NCI-H2029 treated with DMSO at 0.1 percent for 48 hours (cell line): Measurements from ENCODE around the gene ERBB4.

ENCODE experiments used
- DNase-seq: peaks from one replicate; lab custom pipeline; 2025; lab: John Stamatoyannopoulos, UW

ERBB4 gene

GRCh38 chr2:211468217-211468616, 1070.4 kb downstream of the ERBB4 start:
- no peak for DNase-seq

DNA sequence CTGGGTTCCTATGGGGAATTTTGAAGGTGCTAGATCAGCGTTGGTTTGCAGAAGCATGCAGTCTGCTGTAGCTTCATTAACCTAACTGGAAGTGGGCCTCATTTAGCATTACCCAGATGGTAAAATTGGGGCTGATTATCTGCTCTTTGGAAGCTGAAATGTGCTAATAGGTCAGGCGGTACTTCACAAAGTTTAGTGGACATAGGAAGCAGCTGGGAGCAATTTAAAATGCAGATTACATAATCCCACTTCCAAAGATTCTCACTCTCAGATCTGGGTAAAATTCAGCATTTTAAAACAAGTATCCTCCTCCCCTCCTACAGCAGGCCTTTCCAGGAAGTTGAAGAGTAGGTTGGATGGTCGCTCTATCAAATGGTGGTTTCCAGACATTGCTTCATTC, 1075.2 kb downstream of the ERBB4 start:
- DNase-seq = no peak

DNA sequence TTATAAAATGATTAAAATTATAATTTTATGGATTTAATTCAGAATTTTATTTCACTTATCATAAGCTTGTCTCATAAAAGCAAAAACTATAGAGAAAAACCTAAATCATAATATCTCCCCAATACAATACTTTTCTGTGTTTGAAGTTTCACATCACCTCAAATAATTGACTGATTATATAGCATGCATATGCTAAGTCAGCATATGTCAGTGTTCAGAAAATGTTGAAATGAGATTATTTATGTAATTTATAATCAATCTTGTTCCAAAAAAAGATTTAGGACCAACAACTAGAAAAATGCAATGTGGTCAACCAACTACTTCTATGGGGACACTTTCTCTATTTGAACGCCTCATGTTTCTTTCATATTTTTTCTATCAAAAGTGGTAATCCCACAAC, 1079.6 kb downstream of the ERBB4 start:
- DNase-seq = no peak

- DNase-seq = peak; percentile 80
Measured at GRCh38 chr2:211457325-211457724, 1081.3 kb downstream of the ERBB4 start.

GRCh38 chr2:211455216-211455841, 1083.3 kb downstream of the ERBB4 start:
- peak; percentile 2 for DNase-seq

DNA sequence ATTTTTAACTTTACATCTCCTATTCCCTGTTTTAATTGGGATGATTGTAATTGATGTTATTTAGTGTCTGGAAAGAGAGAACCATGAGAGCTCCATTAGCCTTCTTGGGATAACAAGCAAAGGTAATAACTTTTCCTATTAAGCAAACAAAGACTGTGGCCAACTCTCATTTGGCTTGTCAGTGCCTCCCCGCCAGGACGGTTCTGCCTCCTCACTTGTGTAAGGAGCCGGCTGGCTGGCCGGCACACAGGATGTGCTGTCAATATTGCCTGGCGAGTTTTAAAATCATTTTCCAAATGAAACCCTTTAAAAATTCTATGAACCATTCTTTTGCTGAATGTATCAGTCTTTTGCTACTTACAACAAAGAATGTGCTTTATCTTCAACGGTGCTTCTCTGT, 1083.9 kb downstream of the ERBB4 start:
- DNase-seq = no peak

GRCh38 chr2:211453311-211453887, 1085.2 kb downstream of the ERBB4 start:
- no peak for DNase-seq

GRCh38 chr2:211451642-211452041, 1087.0 kb downstream of the ERBB4 start:
- no peak for DNase-seq

DNA sequence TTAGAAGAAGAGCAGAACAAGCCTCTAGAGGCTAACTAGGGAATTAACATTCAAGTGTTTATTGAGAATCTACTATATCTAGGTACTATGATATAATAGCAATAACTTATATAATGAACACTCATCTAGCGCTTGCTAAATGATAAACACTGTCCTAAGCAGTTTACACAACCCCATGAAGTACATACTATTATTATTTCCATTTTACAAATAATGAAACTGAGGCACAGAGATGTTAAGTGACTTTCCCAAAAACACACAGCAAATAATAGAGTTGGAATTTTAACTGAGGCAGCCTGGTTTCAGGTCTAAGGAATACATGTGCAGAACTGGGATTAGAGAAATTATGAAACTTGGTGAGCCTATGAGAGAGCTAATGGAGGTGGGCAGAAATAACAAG, 1088.8 kb downstream of the ERBB4 start:
- DNase-seq = no peak

- DNase-seq = no peak
Measured at GRCh38 chr2:211447548-211447947, 1091.1 kb downstream of the ERBB4 start.

- DNase-seq = no peak
Measured at GRCh38 chr2:211440107-211440506, 1098.5 kb downstream of the ERBB4 start.

DNA sequence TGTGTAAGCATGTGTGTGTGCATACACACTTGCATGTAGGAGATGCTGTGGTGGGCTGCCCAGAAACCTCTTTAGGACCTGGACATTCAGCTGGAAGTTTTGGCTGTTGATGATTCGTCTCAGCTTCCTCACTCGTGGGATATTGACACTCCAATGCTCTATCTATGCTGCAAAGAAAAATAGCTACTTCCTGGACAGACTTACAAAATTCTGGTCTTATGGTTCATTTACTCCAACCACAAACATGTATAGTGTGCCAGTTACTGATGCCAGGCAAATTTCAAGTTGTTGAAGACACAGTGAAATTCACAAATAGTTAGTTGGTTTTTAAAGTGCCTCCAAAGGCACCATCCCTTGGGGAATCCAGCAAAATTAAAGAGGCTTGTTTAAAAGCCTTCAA, 1099.6 kb downstream of the ERBB4 start:
- no peak for DNase-seq

- DNase-seq = no peak
Measured at GRCh38 chr2:211437396-211437795, 1101.2 kb downstream of the ERBB4 start.

DNA sequence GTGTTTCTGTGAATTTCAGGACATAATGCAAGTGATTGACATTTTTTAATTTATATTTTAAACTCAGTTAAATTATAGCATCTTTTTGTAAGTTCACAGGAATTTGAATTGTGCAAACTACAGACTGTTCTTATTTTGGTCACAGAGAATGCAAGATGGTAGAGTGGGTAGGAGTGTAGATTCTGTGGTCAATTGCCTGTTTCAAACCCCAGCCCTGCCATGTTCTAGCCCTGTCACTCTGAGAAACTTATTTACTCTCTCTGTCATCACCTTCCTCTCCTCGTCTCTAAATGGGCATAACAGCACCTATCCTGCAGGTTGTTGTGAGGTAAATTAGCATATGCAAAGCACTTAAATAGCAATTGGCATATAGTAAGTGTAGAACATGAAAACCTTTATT, 1102.4 kb downstream of the ERBB4 start:
- DNase-seq = no peak

DNA sequence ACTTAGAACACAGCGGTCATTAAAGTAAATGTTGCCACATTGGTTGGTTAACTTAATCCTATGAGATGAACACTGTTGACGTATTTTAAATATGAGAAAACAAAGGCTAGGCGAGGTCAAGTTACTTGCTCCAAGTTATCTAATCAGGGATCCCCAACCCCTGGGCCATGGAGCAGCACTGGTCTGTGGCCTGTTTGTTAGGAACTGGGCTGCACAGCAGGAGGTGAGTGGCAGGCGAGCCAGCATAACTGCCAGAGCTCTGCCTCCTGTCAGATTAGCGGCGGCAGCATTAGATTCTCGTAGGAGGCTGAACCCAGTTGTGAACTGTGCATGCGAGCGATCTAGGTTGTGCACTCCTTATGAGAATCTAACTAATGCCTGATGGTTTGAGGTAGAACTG, 1103.3 kb downstream of the ERBB4 start:
- no peak for DNase-seq

DNA sequence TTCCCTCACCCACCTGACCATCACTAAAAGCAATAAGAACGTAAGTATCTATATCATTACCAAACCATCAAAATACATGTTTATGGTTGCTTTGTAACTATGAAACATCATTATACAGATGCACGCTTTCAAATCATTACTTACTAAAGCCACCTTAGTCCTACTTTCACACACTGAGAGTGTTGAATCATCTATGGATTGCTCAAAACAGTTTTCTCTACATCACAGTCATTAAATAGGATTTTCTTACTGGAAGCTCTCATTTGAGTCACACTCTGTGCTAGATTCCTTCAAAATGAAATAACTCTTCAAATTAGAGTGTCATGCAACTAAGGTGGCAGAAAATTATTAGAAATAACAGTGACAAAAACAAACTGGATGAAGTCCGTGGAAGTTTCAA, 1103.8 kb downstream of the ERBB4 start:
- DNase-seq = no peak

DNA sequence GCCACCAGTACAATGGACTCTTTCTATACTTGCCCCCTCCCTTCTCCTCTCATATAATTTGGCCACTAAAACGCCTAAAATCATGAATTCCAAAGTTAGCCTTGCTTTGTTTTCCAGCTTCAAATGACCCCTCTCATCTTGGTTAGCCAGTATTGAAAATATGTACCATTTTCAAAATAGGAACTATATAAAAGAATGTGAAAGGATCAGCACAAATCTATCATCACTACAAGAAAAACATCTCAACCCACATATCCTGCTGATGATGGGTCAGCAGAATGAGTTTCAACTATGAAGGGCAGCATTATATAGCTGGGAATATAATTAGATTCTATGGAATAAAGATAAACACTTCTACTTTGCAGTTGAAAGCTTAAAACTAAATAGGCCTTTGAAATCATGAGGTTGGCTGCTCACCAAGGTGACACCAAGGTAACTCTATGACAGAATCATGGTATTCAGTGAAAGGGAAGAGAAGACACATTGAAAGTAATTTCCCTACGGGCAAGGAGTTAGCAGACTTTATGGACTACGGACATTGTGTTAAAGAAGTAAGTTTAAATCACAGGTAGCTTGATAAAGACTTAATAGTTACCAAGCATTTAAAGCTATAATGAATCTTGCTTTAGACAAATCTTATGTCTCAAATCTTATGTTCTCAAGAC, 1109.2 kb downstream of the ERBB4 start:
- no peak for DNase-seq

- no peak for DNase-seq
Measured at GRCh38 chr2:211426240-211426639, 1112.4 kb downstream of the ERBB4 start.

DNA sequence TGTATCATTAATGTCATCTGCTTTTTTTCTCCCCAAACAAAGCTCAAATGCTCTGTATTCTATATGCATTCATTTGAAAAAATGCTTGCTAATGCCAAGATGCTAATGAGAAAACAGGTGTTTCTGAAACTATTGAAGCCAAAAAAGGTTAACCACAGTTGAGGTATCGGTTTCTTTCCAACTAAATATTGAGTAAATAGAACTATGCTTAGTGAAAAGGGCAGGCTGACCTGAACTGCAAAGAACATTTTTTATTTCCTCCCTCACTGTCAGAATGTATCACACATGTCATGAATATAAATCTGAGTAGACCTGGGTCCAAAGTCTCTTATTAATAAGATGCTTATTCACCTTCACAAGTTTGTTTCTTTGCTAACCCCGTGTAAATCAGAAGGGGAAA, 1115.6 kb downstream of the ERBB4 start:
- no peak for DNase-seq

GRCh38 chr2:211417544-211417943, 1121.1 kb downstream of the ERBB4 start:
- no peak for DNase-seq

DNA sequence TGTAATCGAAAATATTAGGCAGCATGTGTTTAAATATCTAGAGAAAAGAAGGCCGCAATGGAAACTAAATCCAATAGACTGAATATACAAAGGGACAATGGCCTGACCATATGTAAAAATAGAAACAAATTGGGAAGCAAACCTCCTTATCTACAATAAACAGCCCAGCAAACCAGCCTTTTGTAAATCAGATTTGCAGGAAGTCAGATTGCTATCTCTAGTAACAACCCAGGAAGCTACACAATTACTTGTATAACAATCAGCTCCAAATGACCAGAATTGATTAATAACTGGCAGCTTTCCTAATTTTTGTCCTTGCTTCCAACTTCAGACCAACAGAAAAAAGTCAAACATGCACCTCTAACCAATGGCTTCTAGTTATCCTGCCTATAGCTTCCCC, 1122.2 kb downstream of the ERBB4 start:
- no peak for DNase-seq

- no peak for DNase-seq
Measured at GRCh38 chr2:211413746-211414145, 1124.9 kb downstream of the ERBB4 start.

- peak; percentile 6 for DNase-seq
Measured at GRCh38 chr2:211408483-211408891, 1130.1 kb downstream of the ERBB4 start.

- DNase-seq = no peak
Measured at GRCh38 chr2:211407076-211407475, 1131.5 kb downstream of the ERBB4 start.
